Neuronal stem cell (in vitro differentiated cells): ENCODE measurements around the gene SNX32.
A peak's percentile ranks its signal among the peaks of the same experiment; 100 is the strongest.

ENCODE experiments used
- DNase-seq: peaks from one replicate; pipeline ENCODE4 v3.0.0-alpha.2; 2013; ENCODE audit warnings: low spot score
- H2AFZ ChIP-seq: one replicate; pipeline ENCODE4 v1.6.1; 2013; ENCODE audit warnings: mild to moderate bottlenecking, low read length, inconsistent platforms
- H2AK5ac ChIP-seq: 2 replicates; pipeline ENCODE4 v1.6.1; 2013; ENCODE audit warnings: low read depth, mild to moderate bottlenecking, inconsistent platforms, low read length, moderate library complexity, mixed read lengths
- H2BK120ac ChIP-seq: 2 replicates; pipeline ENCODE4 v1.6.1; 2013; ENCODE audit warnings: low read depth, mild to moderate bottlenecking, inconsistent platforms, low read length, moderate library complexity, mixed read lengths
- H2BK12ac ChIP-seq: one replicate; pipeline ENCODE4 v1.6.1; 2013; ENCODE audit warnings: low read length, inconsistent platforms
- H2BK15ac ChIP-seq: 2 replicates; pipeline ENCODE4 v1.6.1; 2013; ENCODE audit warnings: mild to moderate bottlenecking, low read length, inconsistent platforms, mixed read lengths
- H2BK5ac ChIP-seq: one replicate; pipeline ENCODE4 v1.6.1; 2013; ENCODE audit warnings: inconsistent platforms, mild to moderate bottlenecking, low read length, moderate library complexity
- H3K14ac ChIP-seq: one replicate; pipeline ENCODE4 v1.6.1; 2013; ENCODE audit warnings: low read length, inconsistent platforms
- H3K18ac ChIP-seq: 2 replicates; pipeline ENCODE4 v1.6.1; 2013; ENCODE audit warnings: low read length, inconsistent platforms
- H3K23ac ChIP-seq: 2 replicates; pipeline ENCODE4 v1.6.1; 2013; ENCODE audit warnings: low read depth, mild to moderate bottlenecking, mixed read lengths, low read length, inconsistent platforms; ENCODE audit not compliant: poor library complexity
- H3K27ac ChIP-seq: replicated peaks from 3 replicates; pipeline ENCODE4 v1.5.1; 2013; ENCODE audit warnings: low read length, inconsistent platforms
- H3K27me3 ChIP-seq, 3 experiments: 2 replicates each; pipeline ENCODE4 v1.6.1; 2013; ENCODE audit warnings: low read length in 3 of 3, mild to moderate bottlenecking in 2 of 3, inconsistent platforms in 1 of 3, low read depth in 1 of 3, mixed read lengths in 1 of 3, moderate library complexity in 1 of 3; ENCODE audit not compliant: control insufficient read depth in 3 of 3, insufficient read depth in 3 of 3
- H3K36me3 ChIP-seq, 2 donors: replicated peaks in 1 of 2; 2 replicates each; pipeline ENCODE4 v1.6.1; 2013; ENCODE audit warnings: low read length in 2 of 2; ENCODE audit not compliant: control insufficient read depth in 2 of 2, insufficient read depth in 2 of 2
- H3K4ac ChIP-seq: 2 replicates; pipeline ENCODE4 v1.6.1; 2013; ENCODE audit warnings: inconsistent platforms, mild to moderate bottlenecking, low read length, moderate library complexity
- H3K4me1 ChIP-seq, 2 donors: 1 replicate in 1 of 2; 2 replicates in 1 of 2; pipeline ENCODE4 v1.6.1; 2013; ENCODE audit warnings: low read length in 2 of 2, low read depth in 1 of 2; ENCODE audit not compliant: control insufficient read depth in 2 of 2, insufficient read depth in 1 of 2
- H3K4me2 ChIP-seq: one replicate; pipeline ENCODE4 v1.6.1; 2013; ENCODE audit warnings: mild to moderate bottlenecking, low read length, inconsistent platforms; ENCODE audit not compliant: insufficient read depth, poor library complexity, severe bottlenecking
- H3K4me3 ChIP-seq, 2 donors: 2 replicates each; pipeline ENCODE4 v1.5.1; 2013; ENCODE audit warnings: low read length in 2 of 2, mild to moderate bottlenecking in 2 of 2, inconsistent platforms in 1 of 2, moderate library complexity in 1 of 2
- H3K79me1 ChIP-seq: one replicate; pipeline ENCODE4 v1.6.1; 2013; ENCODE audit warnings: low read depth, mild to moderate bottlenecking, inconsistent platforms, low read length, moderate library complexity
- H3K9ac ChIP-seq: one replicate; pipeline ENCODE4 v1.6.1; 2013; ENCODE audit warnings: mild to moderate bottlenecking, low read depth, low read length, inconsistent platforms; ENCODE audit not compliant: poor library complexity
- H3K9me3 ChIP-seq, 2 donors: replicated peaks in 1 of 2; 2 replicates each; pipeline versions ENCODE3 to v1.6.1; 2013; ENCODE audit warnings: low read length in 2 of 2, mild to moderate bottlenecking in 2 of 2, inconsistent platforms in 1 of 2, low read depth in 1 of 2, mixed read lengths in 1 of 2, moderate library complexity in 1 of 2; ENCODE audit not compliant: control insufficient read depth in 2 of 2, insufficient read depth in 1 of 2
- H4K8ac ChIP-seq: one replicate; pipeline ENCODE4 v1.6.1; 2013; ENCODE audit warnings: low read depth, mild to moderate bottlenecking, inconsistent platforms, low read length, moderate library complexity
- H4K91ac ChIP-seq: one replicate; pipeline ENCODE4 v1.6.1; 2013; ENCODE audit warnings: low read length, low read depth, mild to moderate bottlenecking, inconsistent platforms; ENCODE audit not compliant: poor library complexity
- whole genome bisulfite sequencing, 2 donors: extraction: QIAGEN DNeasy Blood & Tissue Kit; methylation state at CpG; one replicate each; pipeline ENCODE4 v1.1.7; 2013; ENCODE audit warnings: missing lambda C conversion rate in 2 of 2, mixed read lengths in 1 of 2; ENCODE audit not compliant: insufficient read length in 2 of 2, insufficient replicate concordance in 1 of 2; ENCODE audit errors: extremely low coverage in 2 of 2; 5-methylcytosine and 5-hydroxymethylcytosine counted together

SNX32 gene

DNA sequence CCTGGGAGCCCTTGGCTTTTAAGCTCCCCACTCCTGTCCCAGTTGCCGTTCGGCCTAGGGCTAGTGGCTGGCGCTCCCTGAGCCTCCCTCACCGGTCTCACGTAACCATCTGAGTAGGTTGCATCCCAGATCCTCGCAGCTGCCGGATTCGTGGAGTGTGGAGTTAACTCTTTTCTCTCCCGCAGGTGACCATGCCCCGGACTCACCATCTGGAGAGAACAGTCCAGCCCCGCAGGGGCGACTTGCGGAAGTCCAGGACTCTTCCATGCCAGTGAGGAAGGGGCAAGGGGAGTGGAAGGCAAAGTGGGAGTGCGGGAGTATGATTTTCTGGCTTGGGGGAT, 27.4 kb downstream of the SNX32 start:
- H3K27ac ChIP-seq: no peak overlapping the region
- peaks cover 29% of the 10 kb centered on the region for H3K79me1 ChIP-seq
- H3K9me3 ChIP-seq: no peaks in the 10 kb centered on the region
- WGBS, 2 donors: no CpG with 5 or more reads among the region's 14 CpGs
- peak overlapping the region; percentile 93 for H3K18ac ChIP-seq
- peak overlapping the region; percentile 92 for H2AK5ac ChIP-seq
- peak overlapping the region; percentile 95 for H3K23ac ChIP-seq
- no peak overlapping the region for H3K4ac ChIP-seq
- H2AFZ ChIP-seq: peak overlapping the region; percentile 75
- H3K4me3 ChIP-seq: peak overlapping the region; percentile 83 to 92
- no peak overlapping the region for H2BK12ac ChIP-seq
- H3K27me3 ChIP-seq: no peaks in the 10 kb centered on the region
- peak overlapping the region; percentile 95 for H2BK5ac ChIP-seq
- peak overlapping the region; percentile 99 for H3K4me2 ChIP-seq
- H4K91ac ChIP-seq: no peak overlapping the region
- peak overlapping the region; percentile 99 for H3K9ac ChIP-seq
- peak overlapping the region; percentile 71 for H3K14ac ChIP-seq
- H2BK15ac ChIP-seq: peak overlapping the region; percentile 96
- peaks cover 8 to 17% of the 10 kb centered on the region in 2 donors for H3K4me1 ChIP-seq
- no peak for DNase-seq
- peak overlapping the region; percentile 82 for H4K8ac ChIP-seq
- H3K36me3 ChIP-seq: peaks cover 41 to 55% of the 10 kb centered on the region in 2 donors
- H2BK120ac ChIP-seq: peak overlapping the region; percentile 91

DNA sequence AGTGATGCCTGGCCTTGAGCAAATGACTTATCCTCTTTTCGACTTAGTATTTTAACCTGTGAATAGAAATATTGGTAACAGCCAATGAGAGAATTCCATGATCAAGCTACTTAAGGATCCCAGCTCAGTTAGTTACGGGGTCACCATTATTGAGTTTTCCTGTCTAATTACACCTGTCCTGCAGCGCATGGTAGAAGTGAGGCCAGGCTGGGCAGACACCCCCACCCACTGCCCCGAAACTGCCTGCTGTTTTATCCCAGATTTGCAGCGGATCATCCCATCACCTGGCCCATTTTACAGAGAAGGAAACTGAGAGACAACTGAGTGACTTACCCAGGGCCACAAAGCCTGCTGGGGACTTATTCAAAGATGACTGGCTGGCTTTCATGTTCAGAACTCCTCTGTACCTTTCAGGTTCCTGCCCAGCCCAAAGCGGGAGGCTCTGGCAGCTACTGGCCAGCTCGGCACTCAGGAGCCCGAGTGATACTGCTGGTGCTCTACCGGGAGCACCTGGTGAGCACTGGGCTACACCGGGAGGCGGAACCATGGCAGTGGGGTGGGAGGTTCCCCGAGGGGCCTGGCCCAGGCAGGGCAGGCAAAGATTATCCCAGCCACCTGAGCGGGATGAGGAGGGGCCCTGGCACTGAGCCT, 27.9 kb downstream of the SNX32 start:
- Histone ChIP-seq H4K91ac (no peak overlapping the region), H3K4me1 (peaks cover 8 to 12% of the 10 kb centered on the region in 2 donors), H2BK120ac (no peak overlapping the region), H2BK5ac (peak overlapping the region; percentile 95), H2BK12ac (no peak overlapping the region), H3K18ac (no peak overlapping the region), H3K79me1 (peaks cover 24% of the 10 kb centered on the region), H3K4ac (no peak overlapping the region), H4K8ac (no peak overlapping the region), H3K23ac (no peak overlapping the region), H2BK15ac (no peak overlapping the region), H3K27me3 (no peaks in the 10 kb centered on the region), H3K36me3 (peaks cover 37 to 54% of the 10 kb centered on the region in 2 donors), H3K4me2 (peak overlapping the region; percentile 99), H3K14ac (no peak overlapping the region), H3K9me3 (no peaks in the 10 kb centered on the region), H3K9ac (no peak overlapping the region), H3K27ac (no peak overlapping the region), H3K4me3 (peak overlapping the region; percentile 38 to 83), H2AFZ (no peak overlapping the region), H2AK5ac (peak overlapping the region; percentile 43)
- no peak for DNase-seq
- WGBS, 2 donors: no CpG with 5 or more reads among the region's 13 CpGs

DNA sequence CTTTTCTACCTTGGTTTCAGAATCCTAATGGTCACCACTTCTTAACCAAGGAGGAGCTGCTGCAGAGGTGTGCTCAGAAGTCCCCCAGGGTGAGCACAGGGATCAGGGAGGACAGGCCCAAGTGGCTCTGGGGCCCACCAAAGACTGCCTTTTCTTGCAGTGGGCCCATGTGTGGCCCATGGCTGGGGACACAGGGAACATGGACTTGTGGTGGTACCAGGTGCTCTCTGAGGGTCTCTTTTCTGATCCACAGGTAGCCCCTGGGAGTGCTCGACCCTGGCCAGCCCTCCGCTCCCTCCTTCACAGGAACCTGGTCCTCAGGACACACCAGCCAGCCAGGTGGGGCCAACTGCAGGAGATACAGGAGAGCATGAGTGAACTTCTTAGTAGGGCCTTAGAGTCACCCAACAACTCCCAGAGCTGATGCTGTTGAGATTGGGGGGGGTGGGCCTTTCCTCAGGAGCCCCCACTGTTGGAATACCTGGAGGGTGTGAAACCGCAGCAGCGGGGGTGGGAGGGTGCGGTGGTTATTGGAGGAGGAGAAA, 28.5 kb downstream of the SNX32 start:
- no peak overlapping the region for H3K23ac ChIP-seq
- H2AK5ac ChIP-seq: peak overlapping the region; percentile 43
- WGBS, 2 donors: no CpG with 5 or more reads among the region's 5 CpGs
- H4K91ac ChIP-seq: no peak overlapping the region
- DNase-seq: no peak
- no peak overlapping the region for H3K4ac ChIP-seq
- H3K36me3 ChIP-seq: peaks cover 40 to 58% of the 10 kb centered on the region in 2 donors
- H3K9me3 ChIP-seq: no peaks in the 10 kb centered on the region
- no peak overlapping the region for H2BK5ac ChIP-seq
- no peaks in the 10 kb centered on the region for H3K27me3 ChIP-seq
- peaks cover 22% of the 10 kb centered on the region for H3K79me1 ChIP-seq
- H3K18ac ChIP-seq: no peak overlapping the region
- H3K4me3 ChIP-seq: peak overlapping the region in 1 of 2 donors; percentile 83
- no peak overlapping the region for H3K9ac ChIP-seq
- no peak overlapping the region for H2AFZ ChIP-seq
- H2BK15ac ChIP-seq: no peak overlapping the region
- H3K14ac ChIP-seq: no peak overlapping the region
- H3K4me2 ChIP-seq: no peak overlapping the region
- H4K8ac ChIP-seq: no peak overlapping the region
- H3K27ac ChIP-seq: no peak overlapping the region
- H2BK12ac ChIP-seq: no peak overlapping the region
- no peak overlapping the region for H2BK120ac ChIP-seq
- H3K4me1 ChIP-seq: peaks cover 8 to 14% of the 10 kb centered on the region in 2 donors

DNA sequence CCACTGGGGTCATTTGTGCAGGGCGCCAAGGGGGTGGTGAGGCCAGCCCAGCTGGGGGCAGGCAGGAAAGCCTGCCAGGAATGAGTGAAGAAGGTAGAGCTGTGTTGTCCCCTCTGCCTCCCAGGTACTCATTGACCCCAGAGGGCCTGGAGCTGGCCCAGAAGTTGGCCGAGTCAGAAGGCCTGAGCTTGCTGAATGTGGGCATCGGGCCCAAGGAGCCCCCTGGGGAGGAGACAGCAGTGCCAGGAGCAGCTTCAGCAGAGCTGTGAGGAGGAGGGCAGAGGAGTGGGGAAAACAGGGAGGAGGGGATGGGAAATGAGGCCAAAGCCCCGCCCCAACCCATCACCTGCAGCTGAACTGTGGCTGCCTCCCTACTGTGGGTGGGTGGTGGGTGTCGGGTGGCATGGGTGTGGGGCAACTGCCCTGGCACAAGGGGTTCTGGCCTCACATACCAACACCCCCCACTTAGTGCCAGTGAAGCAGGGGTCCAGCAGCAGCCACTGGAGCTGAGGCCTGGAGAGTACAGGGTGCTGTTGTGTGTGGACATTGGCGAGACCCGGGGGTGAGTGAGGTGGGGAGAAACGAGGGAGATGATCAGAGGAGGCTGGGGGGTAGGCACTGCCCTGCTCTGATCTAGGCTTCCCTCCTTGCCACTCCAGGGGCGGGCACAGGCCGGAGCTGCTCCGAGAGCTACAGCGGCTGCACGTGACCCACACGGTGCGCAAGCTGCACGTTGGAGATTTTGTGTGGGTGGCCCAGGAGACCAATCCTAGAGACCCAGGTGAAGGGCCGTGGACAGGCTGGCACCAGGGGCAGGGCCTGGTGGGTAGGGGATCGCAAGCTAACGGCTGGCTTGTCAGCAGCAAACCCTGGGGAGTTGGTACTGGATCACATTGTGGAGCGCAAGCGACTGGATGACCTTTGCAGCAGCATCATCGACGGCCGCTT, 29.5 kb downstream of the SNX32 start:
- no CpG with 5 or more reads among the region's 24 CpGs for whole genome bisulfite sequencing, 2 donors

More for the DNA sequence above, 29.5 kb downstream of the SNX32 start:
- Histone ChIP-seq H3K9me3 (no peaks in the 10 kb centered on the region), H2BK5ac (no peak overlapping the region), H3K18ac (no peak overlapping the region), H3K4me1 (peaks cover 8 to 15% of the 10 kb centered on the region in 2 donors), H3K79me1 (peaks cover 19% of the 10 kb centered on the region), H4K8ac (no peak overlapping the region), H3K23ac (peak overlapping the region; percentile 0), H3K4me3 (no peak overlapping the region), H2BK12ac (no peak overlapping the region), H4K91ac (no peak overlapping the region), H2BK15ac (no peak overlapping the region), H3K14ac (no peak overlapping the region), H2AFZ (no peak overlapping the region), H3K4ac (no peak overlapping the region), H3K4me2 (no peak overlapping the region), H3K36me3 (peaks cover 40 to 65% of the 10 kb centered on the region in 2 donors), H3K9ac (peak overlapping the region; percentile 16), H3K27me3 (no peaks in the 10 kb centered on the region), H3K27ac (no peak overlapping the region), H2AK5ac (no peak overlapping the region), H2BK120ac (no peak overlapping the region)
- no peak for DNase-seq
